NCI-H2107 treated with DMSO at 0.1 percent for 48 hours (cell line): Measurements from ENCODE around the gene ACVR2B.
"Not testable (repeated sequence)": the region's sequence is repeated elsewhere in the genome, so short reads cannot be mapped to it uniquely, and the experiment has no call there.

Experiments
- DNase-seq: peaks from one replicate; lab custom pipeline; 2025; ENCODE audit not compliant: unreplicated experiment; lab: John Stamatoyannopoulos, UW

Gene ACVR2B

DNA sequence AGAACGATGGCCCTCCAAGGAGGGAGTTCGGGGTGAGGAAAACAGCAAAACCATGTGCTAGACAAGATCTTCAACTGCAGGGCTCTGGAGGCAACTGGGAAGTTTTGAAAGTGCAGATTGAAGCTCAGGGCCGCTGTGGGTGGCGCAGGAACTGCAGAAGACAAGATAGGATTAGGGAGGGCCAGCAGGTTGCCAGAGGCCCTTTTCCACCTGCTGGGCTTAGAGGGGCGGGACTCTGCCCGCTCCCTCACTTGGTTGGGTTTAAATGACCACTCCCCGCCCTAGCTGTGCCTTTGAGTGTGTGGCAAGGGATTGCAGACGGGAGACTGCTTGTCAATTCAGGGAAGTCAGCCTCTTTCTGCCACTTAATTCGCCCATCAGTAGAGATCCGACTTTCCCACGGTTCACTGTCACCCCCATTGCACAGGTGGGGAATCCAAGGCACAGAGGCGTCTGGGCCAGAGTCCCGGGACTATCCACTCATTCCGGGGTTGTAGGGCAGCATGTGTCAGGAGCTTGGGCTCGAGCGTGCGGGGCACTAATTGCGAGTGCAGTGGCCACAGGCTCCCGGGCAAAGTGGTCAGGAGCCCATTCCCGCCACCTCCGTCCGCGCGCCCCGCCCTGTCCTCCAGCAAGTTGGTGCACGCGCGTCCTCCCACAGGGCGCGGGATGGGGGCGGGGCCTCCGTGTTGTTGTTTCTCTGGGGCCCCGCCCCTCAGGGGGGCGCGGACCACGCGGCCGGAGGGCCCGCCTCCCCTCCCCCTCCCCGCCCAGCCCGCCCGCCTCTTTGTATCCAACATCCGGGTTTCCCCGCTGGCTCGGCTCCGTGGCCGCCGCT, at the start of gene ACVR2B:
Gene ACVR2B, plus strand, starts transcription at position 816 of the 838 bp plus-strand sequence. CDS start 433 bp downstream, outside the sequence.
- DNase-seq, result no peak

DNA sequence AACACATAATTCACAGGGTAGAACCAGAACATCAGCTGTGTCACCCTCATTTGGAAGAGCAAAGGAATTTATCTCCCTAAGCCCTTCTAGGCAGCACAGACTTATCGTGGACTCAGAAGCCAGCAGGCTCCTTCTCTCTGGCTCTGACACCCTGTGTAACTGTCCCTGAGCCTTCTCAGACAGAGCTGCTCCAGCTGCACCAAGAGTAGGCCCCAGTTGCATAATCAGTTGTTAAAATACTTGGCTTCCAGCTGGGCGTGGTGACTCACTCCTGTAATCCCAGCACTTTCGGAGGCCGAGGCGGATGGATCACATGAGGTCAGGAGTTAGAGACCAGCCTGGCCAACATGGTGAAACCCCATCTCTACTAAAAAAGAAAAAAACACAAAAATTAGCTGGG, 49.4 kb upstream of the ACVR2B start:
- no peak for DNase-seq

DNA sequence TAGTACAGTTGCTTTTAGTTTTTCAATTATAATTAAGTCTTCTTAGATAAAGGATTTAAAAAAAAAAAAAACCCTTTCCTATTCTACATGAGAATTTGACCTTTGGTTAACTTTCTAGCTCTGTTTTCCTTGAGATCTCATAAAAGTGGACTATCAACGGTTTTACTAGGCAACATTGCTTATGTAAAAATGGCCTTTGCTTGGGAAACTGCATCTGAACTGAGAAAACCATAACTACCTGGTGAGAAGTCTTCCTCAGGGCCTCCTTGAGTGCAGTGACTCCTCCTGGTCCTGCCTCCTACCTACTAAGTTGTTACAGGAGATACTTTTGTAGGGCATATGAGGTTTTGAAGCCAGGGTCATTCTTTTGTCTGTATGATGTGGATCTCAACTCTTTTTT, 42.1 kb upstream of the ACVR2B start:
- no peak for DNase-seq

DNA sequence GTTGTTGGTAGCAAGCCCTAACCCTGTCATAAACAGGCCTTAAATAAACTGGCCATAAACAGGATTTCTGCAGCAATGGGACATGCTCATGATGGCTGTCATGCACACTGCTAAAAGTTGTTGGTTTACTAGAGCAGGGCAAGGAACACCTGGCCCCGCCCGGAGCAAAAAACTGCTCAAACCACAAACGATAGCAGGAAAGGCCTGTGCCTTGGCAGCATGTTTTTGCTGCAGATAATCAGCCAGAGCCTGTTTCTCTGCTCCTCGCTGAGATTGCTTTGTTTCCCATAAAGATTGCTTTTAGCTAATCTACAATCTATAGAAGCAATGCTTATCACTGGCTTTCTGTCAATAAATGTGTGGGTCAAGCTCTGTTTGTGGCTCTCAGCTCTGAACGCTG, 32.9 kb upstream of the ACVR2B start:
- not testable (repeated sequence) for DNase-seq

DNA sequence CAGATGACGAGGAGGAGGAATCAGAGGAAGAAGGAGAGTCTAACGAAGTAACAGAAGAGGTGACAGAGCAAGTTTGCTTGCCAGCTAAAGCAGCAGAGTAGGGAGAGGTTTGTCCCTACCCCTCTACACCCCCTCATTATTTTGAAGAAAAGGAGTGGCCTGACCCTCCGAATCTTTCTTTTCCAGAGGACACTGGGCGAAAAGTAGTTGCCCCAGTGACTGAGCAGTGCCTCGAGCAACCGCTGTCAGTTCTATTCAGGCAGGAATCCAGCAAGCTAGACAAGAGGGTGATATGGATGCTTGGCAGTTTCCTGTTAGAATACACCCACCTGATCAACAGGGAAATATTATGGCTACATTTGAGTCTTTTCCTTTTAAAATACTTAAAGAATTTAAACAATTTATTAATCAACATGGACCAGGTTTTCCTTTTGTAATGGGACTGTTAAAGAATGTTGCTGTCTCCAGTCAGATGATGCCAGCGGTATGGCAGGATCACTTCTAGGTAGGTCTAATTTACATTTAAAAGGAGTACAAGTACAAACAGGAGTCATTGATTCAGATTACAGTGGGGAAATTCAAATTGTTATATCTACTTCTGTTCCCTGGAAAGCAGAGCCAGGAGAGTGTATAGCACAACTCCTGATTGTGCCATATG, 31.9 kb upstream of the ACVR2B start:
- DNase-seq, result no peak

DNA sequence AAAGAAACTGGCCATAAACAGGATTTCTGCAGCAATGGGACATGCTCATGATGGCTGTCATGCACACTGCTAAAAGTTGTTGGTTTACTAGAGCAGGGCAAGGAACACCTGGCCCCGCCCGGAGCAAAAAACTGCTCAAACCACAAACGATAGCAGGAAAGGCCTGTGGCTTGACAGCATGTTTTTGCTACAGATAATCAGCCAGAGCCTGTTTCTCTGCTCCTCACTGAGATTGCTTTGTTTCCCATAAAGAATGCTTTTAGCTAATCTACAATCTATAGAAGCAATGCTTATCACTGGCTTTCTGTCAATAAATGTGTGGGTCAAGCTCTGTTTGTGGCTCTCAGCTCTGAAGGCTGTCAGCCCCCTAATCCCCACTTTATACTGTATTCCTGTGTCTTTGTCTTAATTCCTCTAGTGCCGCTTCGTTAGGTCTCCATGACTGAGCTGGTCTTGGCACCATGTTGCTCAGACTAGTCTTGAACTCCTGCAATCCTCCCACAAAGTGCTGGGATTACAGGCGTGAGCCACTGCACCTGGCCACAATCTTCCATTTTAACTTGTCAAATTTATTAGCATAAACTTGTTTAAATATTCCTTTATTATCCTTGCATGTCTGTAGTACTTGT, 26.8 kb upstream of the ACVR2B start:
- DNase-seq, result not testable (repeated sequence)

DNA sequence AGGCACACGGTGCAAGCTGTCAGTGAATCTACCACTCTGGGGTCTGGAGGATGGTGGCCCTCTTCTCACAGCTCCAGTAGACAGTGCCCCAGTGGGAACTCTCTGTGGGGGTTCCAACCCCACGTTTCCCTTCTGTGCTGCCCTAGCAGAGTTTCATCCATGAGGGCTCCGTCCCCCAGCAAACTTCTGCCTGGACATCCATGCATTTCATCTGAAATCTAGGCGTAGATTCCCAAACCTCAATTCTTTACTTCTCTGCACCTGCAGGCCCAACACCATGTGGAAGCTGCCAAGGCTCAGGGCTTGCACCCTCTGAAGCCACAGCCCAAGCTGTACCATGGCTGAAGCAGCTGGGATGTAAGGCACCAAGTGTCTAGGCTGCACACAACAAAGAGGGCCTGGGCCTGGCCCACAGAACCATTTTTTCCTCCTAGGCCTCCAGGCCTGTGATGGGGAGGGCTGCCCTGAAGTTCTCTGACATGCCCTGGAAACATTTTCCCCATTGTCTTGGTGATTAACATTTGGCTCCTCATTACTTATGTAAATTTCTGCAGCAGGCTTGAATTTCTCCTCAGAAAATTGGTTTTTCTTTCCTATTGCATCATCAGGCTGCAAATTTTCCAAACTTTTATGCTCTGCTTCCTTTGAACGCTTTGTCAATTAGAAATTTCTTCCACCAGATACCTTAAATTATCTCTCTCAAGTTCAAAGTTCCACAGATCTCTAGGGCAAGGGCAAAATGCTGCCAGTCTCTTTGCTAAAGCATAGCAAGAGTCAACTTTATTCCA, 20.6 kb upstream of the ACVR2B start:
- not testable (repeated sequence) for DNase-seq

DNA sequence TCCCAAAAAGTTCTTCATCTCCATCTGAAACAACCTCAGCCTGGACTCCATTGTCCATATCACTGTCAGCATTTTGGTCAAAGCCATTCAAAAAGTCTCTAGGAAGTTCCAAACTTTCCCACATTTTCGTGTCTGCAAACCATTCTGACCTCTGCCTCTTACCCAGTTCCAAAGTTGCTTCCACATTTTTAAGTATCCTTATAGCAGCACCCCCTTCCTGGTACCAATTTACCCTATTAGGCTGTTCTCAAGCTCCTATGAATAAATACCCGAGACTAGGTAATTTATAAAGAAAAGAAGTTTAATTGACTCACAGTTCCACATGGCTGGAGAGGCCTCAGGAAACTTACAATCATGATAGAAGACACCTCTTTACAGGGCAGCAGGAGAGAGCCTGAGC, 20.0 kb upstream of the ACVR2B start:
- DNase-seq, result not testable (repeated sequence)

DNA sequence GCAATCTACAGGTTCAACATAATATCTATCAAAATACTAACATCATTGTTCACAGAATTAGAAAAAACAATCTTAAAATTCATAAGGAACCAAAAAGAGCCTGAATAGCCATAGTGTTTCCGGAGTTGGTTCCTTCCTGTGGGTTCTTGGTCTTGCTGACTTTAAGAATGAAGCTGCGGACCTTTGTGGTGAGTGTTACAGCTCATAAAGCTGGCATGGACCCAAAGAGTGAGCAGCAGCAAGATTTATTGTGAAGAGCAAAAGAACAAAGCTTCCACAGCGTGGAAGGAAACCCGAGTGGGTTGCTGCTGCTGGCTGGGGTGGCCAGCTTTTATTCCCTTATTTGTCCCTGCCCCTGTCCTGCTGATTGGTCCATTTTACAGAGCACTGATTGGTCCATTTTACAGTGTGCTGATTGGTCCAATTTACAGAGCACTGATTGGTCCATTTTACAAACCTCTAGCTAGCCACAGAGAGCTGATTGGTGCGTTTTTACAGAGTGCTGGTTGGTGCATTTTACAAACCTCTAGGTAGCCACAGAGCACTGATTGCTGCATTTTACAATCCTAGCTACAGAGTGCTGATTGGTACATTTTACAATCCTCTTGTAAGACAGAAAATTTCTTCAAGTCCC, 15.1 kb upstream of the ACVR2B start:
- DNase-seq, result not testable (repeated sequence)

DNA sequence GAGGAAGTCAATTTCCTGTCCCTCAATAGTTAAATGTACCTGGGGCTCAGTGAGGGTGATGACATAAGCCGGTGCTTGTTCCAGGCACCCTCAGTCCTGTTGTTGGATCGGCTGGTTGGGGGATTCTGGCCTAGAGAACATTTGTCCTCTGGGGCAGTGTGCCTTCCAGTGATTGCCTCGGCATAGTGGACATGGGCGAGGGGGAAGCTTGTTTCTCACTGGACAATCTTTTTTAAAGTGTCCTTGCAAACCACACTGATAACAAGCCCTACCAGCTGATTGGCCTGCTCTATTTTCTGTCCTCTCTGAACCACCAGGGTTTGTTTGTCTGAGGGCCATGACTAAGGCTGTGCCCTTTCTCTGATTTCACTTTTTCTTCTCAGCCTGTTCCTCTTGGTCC, 10.5 kb upstream of the ACVR2B start:
- not testable (repeated sequence) for DNase-seq

DNA sequence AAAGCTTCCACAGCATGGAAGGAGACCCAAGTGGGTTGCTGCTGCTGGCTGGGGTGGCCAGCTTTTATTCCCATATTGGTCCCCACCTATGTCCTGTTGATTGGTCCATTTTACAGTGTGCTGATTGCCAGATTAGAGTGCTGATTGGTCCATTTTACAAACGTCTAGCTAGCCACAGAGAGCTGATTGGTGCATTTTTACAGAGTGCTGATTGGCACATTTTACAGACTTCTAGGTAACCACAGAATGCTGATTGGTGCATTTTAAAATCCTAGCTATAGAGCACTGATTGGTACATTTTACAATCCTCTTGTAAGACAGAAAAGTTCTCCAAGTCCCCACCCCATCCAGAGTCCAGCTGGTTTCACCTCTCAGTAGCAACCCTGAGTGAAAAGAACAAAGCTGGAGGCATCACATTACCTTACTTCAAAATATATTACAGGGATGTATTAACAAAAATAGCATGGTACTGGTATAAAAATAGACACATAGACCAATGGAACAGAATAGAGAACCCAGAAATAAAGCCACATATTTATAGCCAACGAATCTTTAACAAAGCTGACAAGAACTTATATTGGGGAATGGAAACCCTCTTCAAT, 7.5 kb upstream of the ACVR2B start:
- DNase-seq, result no peak

DNA sequence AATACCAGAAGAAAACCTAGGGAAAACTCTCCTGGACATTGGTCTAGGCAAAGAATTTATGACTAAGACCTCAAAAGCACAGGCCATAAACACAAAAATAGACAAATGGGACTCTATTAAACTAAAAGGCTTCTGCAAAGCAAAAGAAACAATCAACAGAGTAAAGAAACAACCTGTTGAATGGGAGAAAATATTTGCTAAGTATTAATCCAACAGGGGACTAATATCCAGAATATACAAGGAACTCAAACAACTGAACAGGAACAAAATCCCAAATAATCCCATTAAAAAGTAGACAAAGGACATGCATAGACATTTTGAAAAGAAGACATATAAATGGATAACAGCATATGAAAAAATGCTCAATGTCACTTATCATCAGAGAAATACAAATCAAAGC, 6.9 kb upstream of the ACVR2B start:
- no peak for DNase-seq

DNA sequence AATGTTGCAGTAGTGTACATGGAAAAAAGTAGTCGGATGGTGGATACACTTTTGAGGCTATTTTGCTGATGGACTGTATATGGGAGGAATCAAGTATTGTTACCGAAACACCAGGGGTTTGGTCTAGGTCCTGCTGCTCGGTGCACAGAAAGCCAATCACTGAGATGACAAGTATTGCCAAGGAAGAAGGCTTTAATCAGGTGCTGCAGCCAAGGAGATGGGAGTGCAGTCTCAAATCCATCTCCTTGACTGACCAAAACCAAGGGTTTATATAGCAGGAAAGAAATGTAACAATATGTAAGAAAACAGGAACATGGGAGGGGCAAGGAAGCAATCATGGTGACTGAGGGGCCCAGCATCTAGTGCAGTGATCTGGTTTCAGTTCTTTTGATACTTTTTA, 2.8 kb upstream of the ACVR2B start:
- no peak for DNase-seq

DNA sequence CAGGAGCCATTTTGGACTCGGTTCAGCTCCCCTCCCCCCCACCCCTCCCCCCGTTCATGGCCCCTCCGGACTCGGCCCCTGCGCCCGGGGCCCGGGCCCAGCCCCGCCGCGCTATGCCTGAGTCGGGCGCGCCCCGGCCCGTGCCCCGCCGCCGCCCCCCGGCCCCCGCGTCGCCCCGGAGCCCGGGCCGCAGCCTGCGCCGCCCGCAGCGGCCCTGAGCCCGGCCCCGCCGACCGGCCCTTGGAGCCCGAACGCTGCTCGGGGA, 155 bp downstream of the ACVR2B start:
- DNase-seq, result no peak

DNA sequence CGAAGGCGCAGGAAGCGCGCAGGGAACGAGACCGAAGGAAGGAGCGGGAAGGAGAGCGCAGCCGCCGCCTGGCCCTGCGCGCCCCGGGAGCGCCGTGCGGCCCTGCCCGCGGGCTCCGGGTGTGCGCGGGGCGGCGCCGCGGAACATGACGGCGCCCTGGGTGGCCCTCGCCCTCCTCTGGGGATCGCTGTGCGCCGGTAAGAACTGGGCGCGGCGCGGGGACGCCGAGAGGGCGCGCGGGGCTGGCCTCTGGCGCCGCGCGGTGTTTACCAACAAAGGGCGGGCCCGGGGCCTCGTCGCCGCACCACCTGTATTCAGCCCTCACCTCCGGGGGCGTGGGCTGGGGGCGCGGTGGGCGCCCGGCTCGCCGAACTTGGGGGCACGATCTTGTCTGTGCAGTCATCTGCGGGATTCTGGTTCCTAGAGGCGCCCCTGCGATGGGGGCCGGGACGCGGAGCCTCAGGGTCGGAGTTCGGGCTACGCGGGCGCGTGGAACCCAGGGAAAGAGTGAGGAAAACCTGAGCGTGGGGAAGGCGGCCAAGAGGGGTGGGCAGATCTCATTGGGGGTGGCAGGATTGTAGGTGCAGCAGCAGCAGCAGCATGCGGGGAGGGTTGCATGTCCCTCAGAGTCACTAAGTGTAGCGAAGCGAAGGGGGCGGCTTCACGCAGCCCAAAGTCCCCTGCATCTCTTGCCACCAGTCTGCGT, 641 bp downstream of the ACVR2B start:
- DNase-seq, result no peak

DNA sequence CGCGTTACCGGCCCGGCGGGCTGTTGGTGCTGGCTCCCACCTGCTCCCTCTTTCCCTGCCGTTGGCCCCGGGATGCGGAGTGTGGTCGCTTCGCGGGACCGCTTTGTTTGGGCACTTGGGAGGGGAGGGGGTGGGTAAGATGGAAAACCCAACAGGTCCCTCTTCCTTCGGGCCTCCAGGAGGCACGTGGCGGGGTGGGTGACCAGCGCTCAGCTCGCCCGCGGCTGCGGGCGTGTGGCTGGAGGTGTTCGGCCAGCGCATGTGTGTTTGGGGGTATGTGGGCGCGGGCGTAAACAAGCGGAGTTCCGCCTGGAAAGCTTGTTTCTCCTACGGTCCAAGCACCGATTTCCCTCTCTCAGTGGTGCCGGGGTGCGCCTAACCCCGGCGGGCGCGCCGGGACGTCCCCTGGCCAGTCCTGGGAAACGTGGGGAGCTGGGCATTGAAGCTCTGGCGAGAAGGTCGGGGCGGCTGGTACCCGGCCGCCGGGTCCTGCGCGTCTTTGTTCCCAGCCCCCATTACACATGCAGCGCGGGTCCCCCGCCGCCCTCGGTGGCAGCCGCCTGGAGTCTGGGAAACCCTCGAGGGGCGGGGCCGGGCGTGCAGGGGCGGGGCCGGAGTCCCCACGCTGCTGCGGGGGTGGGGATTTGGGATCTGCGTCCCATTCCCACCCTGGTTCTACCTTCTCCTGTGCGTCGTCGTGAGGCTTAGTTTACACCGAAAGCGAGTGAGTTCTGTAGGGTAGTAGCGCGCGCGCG, 1.4 kb downstream of the ACVR2B start:
- peak; percentile 42 for DNase-seq

DNA sequence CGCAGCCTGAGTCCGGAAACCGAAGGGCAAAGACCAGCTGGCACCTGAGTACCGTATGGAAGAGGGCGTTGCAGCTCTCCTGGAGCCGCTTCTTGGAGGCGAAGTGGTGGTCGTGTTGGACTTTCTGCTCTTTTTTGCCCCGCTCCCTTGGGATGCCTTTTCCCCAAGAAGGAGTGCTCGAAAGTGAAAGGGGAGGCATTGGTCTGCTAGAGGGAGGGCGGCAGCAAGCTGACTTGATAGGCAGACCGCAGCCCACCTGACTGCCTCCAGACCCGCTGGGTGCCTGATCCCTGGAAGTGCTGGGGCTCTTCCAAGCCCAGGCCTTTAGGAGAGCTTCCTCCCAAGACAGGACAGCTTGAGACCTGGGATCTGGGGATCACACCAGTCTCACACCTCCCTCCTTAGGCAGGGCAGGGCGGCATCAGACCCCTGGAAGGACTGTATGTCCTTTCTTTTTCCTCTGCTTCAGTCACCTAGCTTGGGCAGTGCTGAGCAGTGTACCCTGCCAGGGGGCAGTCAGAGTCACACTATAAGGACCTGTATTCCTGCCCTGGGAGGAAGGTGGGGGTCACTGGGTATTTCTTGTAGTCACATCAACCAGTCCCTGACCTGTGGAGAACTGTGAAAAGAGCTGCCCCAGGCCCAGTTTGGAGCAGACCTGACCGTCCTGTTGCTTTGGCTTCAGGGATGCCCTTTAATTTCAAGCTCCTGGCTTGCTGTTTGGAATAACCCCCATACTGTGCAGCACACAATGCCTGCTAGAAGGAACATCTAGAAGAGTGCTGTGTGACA, 2.1 kb downstream of the ACVR2B start:
- DNase-seq, result no peak
